Stimulated activated CD4-positive, alpha-beta T cell treated with anti-CD3 and anti-CD28 coated beads, Interleukin-15, amount 100 ng/mL, for 1 hour (primary cell): Measurements from ENCODE around the gene EXOSC9.
A peak's percentile ranks its signal among the peaks of the same experiment; 100 is the strongest.
"Not testable (repeated sequence)": the region's sequence is repeated elsewhere in the genome, so short reads cannot be mapped to it uniquely, and the experiment has no call there.

Source experiments
- DNase-seq, 2 donors: peaks; one replicate each; pipeline ENCODE4 v3.0.0-alpha.2; 2020; ENCODE audit warnings: low read depth in 1 of 2, low spot score in 1 of 2

The EXOSC9 gene, protein sequence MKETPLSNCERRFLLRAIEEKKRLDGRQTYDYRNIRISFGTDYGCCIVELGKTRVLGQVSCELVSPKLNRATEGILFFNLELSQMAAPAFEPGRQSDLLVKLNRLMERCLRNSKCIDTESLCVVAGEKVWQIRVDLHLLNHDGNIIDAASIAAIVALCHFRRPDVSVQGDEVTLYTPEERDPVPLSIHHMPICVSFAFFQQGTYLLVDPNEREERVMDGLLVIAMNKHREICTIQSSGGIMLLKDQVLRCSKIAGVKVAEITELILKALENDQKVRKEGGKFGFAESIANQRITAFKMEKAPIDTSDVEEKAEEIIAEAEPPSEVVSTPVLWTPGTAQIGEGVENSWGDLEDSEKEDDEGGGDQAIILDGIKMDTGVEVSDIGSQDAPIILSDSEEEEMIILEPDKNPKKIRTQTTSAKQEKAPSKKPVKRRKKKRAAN

GRCh38 chr4:121800961-121801714 is at the start of gene EXOSC9:
Gene EXOSC9 (plus strand): TSS chr4:121801323. CDS start chr4:121801425, 102 bp downstream.
- DNase-seq = peak; percentile 88 to 91

GRCh38 chr4:121752142-121752541 is 49.0 kb upstream of the EXOSC9 start:
- DNase-seq = not testable (repeated sequence)

- no peak for DNase-seq
Measured at GRCh38 chr4:121758925-121759568, 42.1 kb upstream of the EXOSC9 start.

GRCh38 chr4:121760205-121760604 is 40.9 kb upstream of the EXOSC9 start:
- DNase-seq = no peak

DNA sequence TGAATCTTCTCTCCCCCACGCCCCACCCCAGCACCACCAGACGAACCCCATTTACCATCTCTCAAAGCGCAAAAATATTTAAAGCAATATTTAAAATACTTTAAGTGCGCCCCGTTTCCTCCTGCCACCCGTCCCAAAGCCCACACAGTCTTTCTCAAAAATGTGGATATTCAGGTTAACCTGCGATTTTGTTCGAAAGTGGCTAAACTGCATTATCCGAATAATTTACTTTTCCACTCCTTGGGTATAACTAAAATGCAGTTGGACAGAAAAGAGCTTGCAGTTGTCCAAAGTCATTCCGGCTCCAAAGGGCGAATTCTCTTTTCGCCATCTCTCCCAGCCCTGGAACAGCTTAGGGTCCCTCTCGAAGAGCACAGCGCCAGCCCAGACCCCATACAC is 36.8 kb upstream of the EXOSC9 start:
- DNase-seq = no peak

- no peak for DNase-seq
Measured at GRCh38 chr4:121764702-121765367, 36.3 kb upstream of the EXOSC9 start, which contains the start of gene SMIM43. Gene SMIM43 (minus strand): TSS chr4:121765164. CDS start chr4:121765105, 59 bp downstream.

- DNase-seq = no peak
Measured at GRCh38 chr4:121765368-121765705, 35.8 kb upstream of the EXOSC9 start.

- DNase-seq = no peak
Measured at GRCh38 chr4:121765971-121766538, 35.1 kb upstream of the EXOSC9 start.

GRCh38 chr4:121767166-121767565 is 34.0 kb upstream of the EXOSC9 start:
- no peak for DNase-seq

DNA sequence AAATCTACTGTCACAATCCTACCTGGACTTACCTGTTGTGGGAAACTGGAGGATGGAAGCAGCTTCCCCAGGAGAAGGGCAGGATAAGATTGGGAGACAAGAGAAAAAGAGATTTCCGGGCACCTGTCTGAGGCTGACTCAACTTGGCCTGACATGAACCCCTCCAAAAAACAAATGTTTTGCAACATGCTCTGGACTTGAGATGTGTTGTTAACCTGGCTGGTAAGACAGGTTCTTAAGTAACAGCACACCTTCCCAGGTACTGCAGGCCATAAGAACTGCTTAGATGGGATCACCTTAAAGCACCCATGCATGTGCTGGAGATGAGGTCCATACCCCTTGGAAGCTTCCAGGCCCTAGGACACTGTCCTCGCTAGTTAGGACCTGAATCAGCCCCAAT is 31.8 kb upstream of the EXOSC9 start:
- no peak for DNase-seq

GRCh38 chr4:121771869-121772268 is 29.3 kb upstream of the EXOSC9 start:
- no peak for DNase-seq

DNA sequence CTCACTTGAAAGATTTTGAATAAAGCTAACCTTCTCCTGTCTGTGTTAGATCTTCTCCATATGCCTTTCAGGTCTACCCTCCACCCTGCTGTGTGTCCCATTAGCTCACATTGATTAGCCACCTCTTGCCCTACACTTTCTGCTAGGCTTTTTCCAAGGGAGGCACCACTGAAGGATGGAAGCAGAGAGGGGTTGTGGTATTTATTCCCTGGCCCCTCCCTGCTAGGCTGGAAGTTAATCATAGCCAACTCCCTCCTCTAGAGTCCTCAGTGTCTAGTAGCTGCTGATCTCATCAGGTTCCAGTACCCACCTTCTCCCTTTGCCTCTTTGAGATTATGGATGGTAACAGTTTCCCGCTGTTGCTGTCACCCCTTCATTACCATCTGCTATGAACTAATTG is 27.2 kb upstream of the EXOSC9 start:
- DNase-seq = no peak

DNA sequence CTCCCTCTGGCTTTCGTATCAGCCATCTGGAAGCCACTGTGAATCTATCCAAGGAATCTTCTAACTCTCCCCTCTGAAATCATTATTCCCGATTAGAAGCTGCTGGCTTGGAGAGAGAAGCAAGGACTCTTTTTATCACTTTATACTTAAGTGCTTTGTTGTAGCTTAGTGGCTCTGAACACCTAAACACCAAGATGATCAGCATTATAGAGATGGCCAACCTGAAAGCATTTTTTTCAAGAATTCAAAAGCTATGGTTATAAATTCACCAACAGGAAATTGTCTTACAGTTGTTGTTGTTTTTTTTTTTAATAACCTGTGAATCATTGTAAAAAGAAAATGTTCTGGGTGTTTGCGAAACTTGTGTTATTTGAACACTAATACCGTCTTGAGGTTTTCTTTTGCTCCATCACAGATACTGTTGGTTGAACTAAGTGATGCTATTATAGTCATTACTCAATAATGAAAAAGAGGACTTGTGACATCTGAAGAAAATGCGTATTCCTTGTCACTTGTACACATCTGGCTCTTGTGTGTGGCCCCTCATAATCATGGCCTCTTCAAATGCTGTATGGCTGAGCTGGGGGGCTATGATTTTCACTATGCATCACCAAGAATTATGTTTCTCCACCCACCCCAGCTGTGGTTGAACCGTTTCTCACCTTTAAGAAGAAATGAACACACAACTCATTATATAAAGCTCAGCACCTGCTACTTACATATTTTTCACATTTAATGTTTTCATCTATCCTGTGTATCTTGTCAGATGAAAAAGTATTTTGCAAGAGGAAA is 24.3 kb upstream of the EXOSC9 start:
- no peak for DNase-seq

DNA sequence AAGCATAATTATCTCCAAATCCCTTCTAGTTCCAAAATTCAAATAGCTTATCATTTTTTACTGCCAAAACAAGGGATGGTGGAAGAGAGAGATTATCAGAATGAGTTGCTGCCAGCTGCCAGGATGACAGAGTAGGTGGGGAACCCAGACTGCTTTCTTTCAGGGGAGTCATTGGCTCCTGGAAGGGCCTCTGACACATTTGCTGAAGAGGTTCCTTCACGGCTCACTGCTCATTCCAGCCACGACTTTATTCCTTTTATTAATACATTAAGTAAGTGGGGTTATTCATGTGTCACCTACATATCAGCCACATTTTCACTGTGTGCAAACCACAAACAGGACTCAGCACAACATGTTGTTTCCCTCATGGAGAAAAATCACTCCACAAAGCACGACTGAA is 23.5 kb upstream of the EXOSC9 start:
- no peak for DNase-seq

GRCh38 chr4:121778991-121779628 is 22.0 kb upstream of the EXOSC9 start:
- no peak for DNase-seq

- no peak for DNase-seq
Measured at GRCh38 chr4:121783210-121783609, 17.9 kb upstream of the EXOSC9 start.

- no peak for DNase-seq
Measured at GRCh38 chr4:121784401-121784800, 16.7 kb upstream of the EXOSC9 start.

DNA sequence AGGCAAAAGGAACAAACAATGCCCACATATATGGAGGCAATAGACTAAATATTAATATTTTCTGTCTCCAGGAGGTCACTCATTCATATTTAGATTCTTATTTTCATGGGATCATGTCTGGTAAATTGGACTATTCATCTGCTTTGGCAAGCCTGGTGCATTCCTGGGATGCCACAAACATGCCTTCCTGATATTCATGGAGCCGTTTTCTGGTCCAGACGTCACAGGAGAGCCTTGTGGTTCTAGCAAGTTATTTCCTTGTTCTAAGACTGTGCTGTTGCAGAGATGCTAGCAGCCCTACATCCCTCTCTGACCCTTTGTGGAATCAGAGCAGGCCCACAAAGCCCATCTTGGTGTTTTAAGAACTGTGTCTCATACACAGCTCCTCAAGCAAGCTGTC is 16.1 kb upstream of the EXOSC9 start:
- DNase-seq = no peak

DNA sequence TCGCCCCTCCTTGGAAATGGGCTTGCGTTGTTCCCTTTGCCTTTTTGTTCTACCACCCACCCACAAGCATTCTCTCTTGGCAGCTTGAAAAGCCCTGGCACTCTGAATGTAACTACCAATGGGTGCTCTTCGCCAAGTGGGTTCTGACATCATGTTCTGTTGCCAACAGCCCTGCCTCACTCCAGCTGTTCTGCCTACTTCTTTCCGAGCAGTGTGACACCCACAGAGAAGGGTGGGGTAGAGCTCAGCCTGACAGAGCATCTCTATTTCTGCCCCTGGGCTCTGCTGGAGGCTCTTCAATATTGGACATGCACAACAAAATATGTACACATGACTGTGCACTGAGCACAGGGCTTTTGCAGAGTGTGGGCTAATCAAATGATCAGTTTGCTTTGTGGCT is 15.6 kb upstream of the EXOSC9 start:
- DNase-seq = no peak

DNA sequence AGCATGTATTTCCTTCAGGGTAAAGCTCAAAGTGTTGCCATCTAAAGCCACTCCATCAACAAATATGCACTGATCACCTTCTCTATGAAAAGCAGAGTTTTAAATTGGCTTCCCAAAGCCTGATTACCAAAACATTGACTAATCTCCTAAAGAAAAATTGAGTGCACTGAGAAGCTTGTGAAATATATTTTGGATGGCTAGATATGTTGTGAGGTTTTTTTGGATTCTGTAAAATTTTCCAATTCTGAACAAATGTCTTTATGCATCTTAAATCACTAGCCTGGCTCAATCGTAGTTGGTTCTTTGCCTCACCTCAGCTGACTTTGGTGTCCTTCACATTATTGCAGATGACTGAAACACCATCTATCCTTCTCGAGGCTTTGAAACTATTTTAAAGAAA is 14.9 kb upstream of the EXOSC9 start:
- no peak for DNase-seq
